Keratinocyte (primary cell): Measurements from ENCODE around the gene SLC39A11.

ENCODE experiments used
- EZH2 ChIP-seq: IDR thresholded peaks from one replicate; pipeline ENCODE4 v1.6.1; 2012; ENCODE audit warnings: inconsistent platforms, mild to moderate bottlenecking, low read length, moderate library complexity
- TF ChIP-seq, protein P1 (sequence below), 3 experiments: IDR thresholded peaks in 1 of 3; conservative IDR thresholded peaks in 1 of 3; optimal IDR thresholded peaks in 1 of 3; 2 replicates in 2 of 3; 3 replicates in 1 of 3; pipeline versions ENCODE3 to v1.5.1; 2011; ENCODE audit warnings: low read length in 3 of 3, mild to moderate bottlenecking in 3 of 3, moderate library complexity in 2 of 3, control low read depth in 1 of 3, inconsistent platforms in 1 of 3; ENCODE audit not compliant: insufficient read depth in 2 of 3; ENCODE audit errors: extremely low read depth in 1 of 3

DNA sequence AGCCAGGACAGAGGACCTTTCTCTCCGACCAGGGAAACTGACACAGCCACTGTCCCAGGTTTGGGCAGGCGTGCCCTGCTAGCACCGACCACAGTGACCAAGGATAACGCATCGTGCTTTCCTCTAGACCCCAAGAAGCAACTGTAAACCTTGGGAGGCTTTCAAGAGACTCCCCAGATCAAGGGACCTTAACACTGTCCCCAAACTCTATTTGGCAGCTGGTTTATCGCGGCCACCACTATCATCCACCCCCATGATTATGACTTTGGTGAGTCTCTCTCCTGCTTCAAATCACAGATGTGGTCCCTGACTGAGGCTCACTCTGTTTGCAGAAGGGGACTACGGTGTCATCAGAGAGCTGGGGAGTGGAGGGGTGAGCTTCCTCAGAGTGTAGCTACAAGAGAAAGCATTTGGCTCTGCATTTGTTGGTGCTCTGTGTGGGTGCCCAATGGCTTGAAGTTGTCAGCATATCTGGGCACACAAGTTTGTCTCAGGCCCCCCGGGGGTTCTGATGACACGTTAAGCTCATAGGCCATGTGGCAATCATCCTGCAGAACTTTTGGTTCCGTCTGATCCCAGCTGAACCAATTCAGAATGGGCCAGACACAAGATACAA is 408.0 kb downstream of the SLC39A11 start:
- TF ChIP-seq, protein P1, sequence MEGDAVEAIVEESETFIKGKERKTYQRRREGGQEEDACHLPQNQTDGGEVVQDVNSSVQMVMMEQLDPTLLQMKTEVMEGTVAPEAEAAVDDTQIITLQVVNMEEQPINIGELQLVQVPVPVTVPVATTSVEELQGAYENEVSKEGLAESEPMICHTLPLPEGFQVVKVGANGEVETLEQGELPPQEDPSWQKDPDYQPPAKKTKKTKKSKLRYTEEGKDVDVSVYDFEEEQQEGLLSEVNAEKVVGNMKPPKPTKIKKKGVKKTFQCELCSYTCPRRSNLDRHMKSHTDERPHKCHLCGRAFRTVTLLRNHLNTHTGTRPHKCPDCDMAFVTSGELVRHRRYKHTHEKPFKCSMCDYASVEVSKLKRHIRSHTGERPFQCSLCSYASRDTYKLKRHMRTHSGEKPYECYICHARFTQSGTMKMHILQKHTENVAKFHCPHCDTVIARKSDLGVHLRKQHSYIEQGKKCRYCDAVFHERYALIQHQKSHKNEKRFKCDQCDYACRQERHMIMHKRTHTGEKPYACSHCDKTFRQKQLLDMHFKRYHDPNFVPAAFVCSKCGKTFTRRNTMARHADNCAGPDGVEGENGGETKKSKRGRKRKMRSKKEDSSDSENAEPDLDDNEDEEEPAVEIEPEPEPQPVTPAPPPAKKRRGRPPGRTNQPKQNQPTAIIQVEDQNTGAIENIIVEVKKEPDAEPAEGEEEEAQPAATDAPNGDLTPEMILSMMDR (optimal IDR thresholded peaks at IDR 0.05 in 1 of 3, IDR thresholded peaks at IDR 0.05 in 1 of 3, conservative IDR thresholded peaks at IDR 0.05 in 1 of 3; ENCODE audit: extremely low read depth in 1 of 3, insufficient read depth in 2 of 3, low read length in 3 of 3), result no peak
- no peak for TF ChIP-seq EZH2
